Cardiac fibroblast (primary cell): ENCODE measurements around the gene CHCHD3.

Experiments used
- DNase-seq, 2 donors: peaks; one replicate each; pipeline versions ENCODE4 v3.0.0 to v3.0.0-alpha.2; 2010; ENCODE audit warnings: low read depth in 2 of 2
- H3K4me3 ChIP-seq, 2 donors: replicated peaks in 1 of 2; 1 replicate in 1 of 2; 2 replicates in 1 of 2; pipeline ENCODE4 v1.5.1; 2011; ENCODE audit warnings: low read depth in 2 of 2, low read length in 2 of 2, mild to moderate bottlenecking in 2 of 2, moderate library complexity in 1 of 2
- TF ChIP-seq, protein P1 (sequence below): IDR thresholded peaks from one replicate; pipeline ENCODE4 v1.5.1; 2011; ENCODE audit warnings: low read depth, mild to moderate bottlenecking, low read length, inconsistent platforms

CHCHD3 gene

GRCh38 chr7:132790104-132790503 is 291.8 kb downstream of the CHCHD3 start:
- no peak for DNase-seq
- H3K4me3 ChIP-seq = no peak overlapping the region
- TF ChIP-seq, protein P1, sequence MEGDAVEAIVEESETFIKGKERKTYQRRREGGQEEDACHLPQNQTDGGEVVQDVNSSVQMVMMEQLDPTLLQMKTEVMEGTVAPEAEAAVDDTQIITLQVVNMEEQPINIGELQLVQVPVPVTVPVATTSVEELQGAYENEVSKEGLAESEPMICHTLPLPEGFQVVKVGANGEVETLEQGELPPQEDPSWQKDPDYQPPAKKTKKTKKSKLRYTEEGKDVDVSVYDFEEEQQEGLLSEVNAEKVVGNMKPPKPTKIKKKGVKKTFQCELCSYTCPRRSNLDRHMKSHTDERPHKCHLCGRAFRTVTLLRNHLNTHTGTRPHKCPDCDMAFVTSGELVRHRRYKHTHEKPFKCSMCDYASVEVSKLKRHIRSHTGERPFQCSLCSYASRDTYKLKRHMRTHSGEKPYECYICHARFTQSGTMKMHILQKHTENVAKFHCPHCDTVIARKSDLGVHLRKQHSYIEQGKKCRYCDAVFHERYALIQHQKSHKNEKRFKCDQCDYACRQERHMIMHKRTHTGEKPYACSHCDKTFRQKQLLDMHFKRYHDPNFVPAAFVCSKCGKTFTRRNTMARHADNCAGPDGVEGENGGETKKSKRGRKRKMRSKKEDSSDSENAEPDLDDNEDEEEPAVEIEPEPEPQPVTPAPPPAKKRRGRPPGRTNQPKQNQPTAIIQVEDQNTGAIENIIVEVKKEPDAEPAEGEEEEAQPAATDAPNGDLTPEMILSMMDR = no peak

DNA sequence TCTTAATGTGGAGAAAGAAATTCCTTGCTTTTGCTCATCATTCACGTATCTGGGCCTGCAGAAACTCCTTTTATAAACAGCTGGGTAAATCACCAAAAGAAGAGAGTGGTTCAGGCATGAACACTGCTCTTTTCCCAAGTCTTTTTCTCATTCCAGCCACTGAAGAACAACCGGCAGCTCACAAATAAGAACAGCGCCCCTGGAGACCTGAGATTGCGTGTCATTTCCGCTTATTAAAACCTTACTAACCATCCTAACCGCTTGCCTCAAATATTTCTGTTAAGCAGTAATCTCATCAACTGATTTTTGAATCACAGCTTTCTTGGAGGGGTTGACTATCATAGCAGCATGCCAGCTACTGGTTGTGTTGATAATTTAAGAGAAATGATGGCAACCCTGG is 292.6 kb downstream of the CHCHD3 start:
- H3K4me3 ChIP-seq = no peak overlapping the region
- TF ChIP-seq, protein P1 = no peak
- peak; percentile 38 to 46 for DNase-seq

- DNase-seq = no peak
- H3K4me3 ChIP-seq = no peak overlapping the region
- TF ChIP-seq, protein P1 = no peak
Observed at GRCh38 chr7:132785870-132786269, 296.0 kb downstream of the CHCHD3 start.

GRCh38 chr7:132784406-132784805 is 297.5 kb downstream of the CHCHD3 start:
- TF ChIP-seq, protein P1 = no peak
- H3K4me3 ChIP-seq = no peak overlapping the region
- DNase-seq = no peak

- DNase-seq = peak; percentile 77 to 89
- TF ChIP-seq, protein P1 = no peak
- H3K4me3 ChIP-seq = no peak overlapping the region
Observed at GRCh38 chr7:132783824-132784223, 298.1 kb downstream of the CHCHD3 start.

DNA sequence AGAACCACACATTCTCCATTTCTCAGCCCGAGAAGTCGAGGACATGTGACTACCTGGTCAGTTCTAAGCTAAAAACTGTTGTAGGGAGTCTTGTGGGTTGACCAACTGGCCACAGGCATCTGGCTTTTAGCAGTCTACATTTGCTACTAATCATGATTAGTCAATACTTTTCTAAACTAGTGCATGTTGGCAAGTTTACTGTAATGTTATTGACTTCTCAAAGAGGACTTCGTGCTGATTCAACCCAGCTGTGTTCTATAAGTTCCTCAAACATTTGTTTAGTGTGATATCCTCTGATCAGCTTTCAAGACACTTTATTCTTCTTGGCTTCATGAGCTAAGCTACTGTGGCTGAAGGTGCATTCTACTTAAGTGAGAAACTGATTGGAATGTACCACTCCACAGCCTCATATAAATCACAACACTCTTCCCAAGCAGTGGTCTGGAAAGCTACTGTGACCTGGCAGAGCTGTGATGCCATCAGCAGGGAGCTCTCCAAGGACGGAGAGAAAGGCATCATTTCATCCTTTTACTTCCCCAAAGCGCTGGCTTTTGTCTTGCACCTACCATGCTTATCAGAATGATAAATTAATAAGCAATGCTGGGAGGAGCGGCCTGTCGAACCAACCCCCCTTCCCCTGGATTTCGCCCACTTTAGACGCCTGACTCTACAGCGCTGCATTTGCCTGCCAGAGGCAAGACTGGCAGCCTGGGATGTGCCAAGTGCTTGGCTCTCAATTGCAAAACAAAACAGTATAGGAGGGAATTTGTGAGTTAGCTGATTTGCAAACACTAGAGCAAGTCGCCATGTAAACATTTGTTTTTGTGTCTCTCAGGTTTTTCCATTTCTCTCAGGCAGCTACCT is 298.9 kb downstream of the CHCHD3 start:
- no peak overlapping the region for H3K4me3 ChIP-seq
- DNase-seq = peak; percentile 17 to 36
- TF ChIP-seq, protein P1 = no peak
